Measurements from ENCODE around the gene ITPK1. TPM values are rescaled to one million over a fixed set of nuclear protein-coding genes. Genes with fewer than 3 reads are reported as not detected.

ITPK1 gene
- total and polyA plus RNA-seq, 10 of the 15 experiments (the other 5 are each of a cell fraction or from before 2014, with no cell fraction given) = 1.3 to 73.2 (median 27.0) TPM

DNA sequence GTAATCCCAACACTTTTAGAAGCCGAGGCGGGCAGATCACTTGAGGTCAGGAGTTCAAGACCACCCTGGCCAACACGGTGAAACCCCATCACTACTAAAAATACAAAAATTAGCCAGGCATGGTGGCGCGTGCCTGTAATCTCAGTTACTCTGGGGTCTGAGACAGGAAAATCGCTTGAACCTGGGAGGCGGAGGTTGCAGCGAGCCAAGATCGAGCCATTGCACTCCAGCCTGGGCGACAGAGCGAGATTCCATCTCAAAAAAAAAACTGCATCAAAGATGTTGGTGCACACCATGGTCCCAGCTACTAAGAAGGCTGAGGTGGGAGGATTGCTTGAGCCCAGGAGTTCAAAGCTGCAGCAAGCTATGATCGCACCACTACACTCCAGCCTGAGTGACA lies 53.7 kb downstream of the ITPK1 start (continued):
- TF ChIP-seq, protein P1, sequence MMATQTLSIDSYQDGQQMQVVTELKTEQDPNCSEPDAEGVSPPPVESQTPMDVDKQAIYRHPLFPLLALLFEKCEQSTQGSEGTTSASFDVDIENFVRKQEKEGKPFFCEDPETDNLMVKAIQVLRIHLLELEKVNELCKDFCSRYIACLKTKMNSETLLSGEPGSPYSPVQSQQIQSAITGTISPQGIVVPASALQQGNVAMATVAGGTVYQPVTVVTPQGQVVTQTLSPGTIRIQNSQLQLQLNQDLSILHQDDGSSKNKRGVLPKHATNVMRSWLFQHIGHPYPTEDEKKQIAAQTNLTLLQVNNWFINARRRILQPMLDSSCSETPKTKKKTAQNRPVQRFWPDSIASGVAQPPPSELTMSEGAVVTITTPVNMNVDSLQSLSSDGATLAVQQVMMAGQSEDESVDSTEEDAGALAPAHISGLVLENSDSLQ (IDR thresholded peaks at IDR 0.05) = peak; percentile 51; the same call in 1 of the 2 replicates
- TF ChIP-seq, protein P2, sequence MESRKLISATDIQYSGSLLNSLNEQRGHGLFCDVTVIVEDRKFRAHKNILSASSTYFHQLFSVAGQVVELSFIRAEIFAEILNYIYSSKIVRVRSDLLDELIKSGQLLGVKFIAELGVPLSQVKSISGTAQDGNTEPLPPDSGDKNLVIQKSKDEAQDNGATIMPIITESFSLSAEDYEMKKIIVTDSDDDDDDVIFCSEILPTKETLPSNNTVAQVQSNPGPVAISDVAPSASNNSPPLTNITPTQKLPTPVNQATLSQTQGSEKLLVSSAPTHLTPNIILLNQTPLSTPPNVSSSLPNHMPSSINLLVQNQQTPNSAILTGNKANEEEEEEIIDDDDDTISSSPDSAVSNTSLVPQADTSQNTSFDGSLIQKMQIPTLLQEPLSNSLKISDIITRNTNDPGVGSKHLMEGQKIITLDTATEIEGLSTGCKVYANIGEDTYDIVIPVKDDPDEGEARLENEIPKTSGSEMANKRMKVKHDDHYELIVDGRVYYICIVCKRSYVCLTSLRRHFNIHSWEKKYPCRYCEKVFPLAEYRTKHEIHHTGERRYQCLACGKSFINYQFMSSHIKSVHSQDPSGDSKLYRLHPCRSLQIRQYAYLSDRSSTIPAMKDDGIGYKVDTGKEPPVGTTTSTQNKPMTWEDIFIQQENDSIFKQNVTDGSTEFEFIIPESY (IDR thresholded peaks at IDR 0.05) = 0 out of 2 replicates have a peak, but pooled peaks have one; percentile 12
- TF ChIP-seq NR2F1 (conservative IDR thresholded peaks at IDR 0.05) = peak; percentile 80

DNA sequence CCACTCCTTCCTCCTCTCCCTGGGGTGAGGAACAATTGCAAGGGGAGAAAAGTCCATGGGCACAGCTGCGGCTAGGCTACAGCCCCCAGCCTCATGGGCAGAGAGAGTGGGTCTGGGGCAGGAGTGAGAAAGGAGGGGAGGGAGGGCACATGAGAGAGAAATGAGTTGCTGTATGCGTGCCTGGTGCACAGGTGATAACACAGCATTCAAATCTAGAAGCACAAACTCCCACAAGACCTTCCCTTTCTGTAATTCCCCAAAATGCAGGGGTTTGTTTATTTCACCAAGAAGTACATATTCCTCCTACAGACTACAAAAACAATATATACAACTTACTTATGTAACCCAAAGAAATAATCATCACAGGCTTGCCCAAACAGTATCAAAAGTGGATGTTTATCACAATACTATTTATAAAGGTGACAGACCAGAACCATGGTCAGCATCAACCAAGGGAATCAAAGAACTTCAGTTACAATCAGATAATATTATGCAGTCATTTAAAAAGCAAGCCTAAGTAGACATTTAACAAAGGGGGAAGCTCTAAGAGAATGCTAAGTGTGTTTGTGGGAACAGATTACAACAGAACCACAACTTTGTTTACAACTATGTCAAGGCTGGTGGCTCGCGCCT lies 54.2 kb downstream of the ITPK1 start:
- peaks cover 60% of the 10 kb centered on the region for H3K4me1 ChIP-seq (ENCODE audit: control insufficient read depth, insufficient read depth, low read length)
- peak; percentile 50 for ATAC-seq
- peak; percentile 84 to 86 for TF ChIP-seq BHLHE40 (IDR thresholded peaks at IDR 0.05; ENCODE audit: borderline replicate concordance in 1 of 2, low read depth in 2 of 2, low read length in 1 of 2)
- TF ChIP-seq GATAD2B (conservative IDR thresholded peaks at IDR 0.05; ENCODE audit: low read depth) = peak; percentile 62; the same call in 1 of the 2 replicates
- no peak for TF ChIP-seq SMC3 (IDR thresholded peaks at IDR 0.05; ENCODE audit: borderline replicate concordance, low read length)
- no peak for TF ChIP-seq POLR2AphosphoS2 (IDR thresholded peaks at IDR 0.05; ENCODE audit: low read depth, low read length)
- TF ChIP-seq TCF3 (IDR thresholded peaks at IDR 0.05; ENCODE audit: borderline replicate concordance, insufficient read depth, low read depth, low read length) = 0 out of 2 replicates have a peak, but pooled peaks have one; percentile 57
- TF ChIP-seq NBN (IDR thresholded peaks at IDR 0.05) = no peak
- 0 out of 2 replicates have a peak, but pooled peaks have one; percentile 13 for TF ChIP-seq FOXM1 (IDR thresholded peaks at IDR 0.05; ENCODE audit: low read depth, low read length)
- peak; percentile 60; the same call in 1 of the 2 replicates for TF ChIP-seq CREM (IDR thresholded peaks at IDR 0.05; ENCODE audit: low read depth)
- TF ChIP-seq NFIC (IDR thresholded peaks at IDR 0.05; ENCODE audit: low read depth, low read length) = peak; percentile 47; the same call in 1 of the 2 replicates
- TF ChIP-seq MTA2 (IDR thresholded peaks at IDR 0.05; ENCODE audit: low read depth) = peak; percentile 67
- no peak for TF ChIP-seq FOXK2 (IDR thresholded peaks at IDR 0.05)
- TF ChIP-seq BACH1 (IDR thresholded peaks at IDR 0.05; ENCODE audit: borderline replicate concordance) = peak; percentile 25; the same call in 1 of the 2 replicates
- TF ChIP-seq SMARCA5 (IDR thresholded peaks at IDR 0.05) = peak; percentile 26; the same call in 1 of the 2 replicates
- peak; percentile 85 for TF ChIP-seq TCF12 (IDR thresholded peaks at IDR 0.05; ENCODE audit: low read depth, low read length)
- TF ChIP-seq RUNX3 (IDR thresholded peaks at IDR 0.05; ENCODE audit: low read length) = peak; percentile 20; the same call in 1 of the 2 replicates
- TF ChIP-seq CBX3 (IDR thresholded peaks at IDR 0.05; ENCODE audit: borderline replicate concordance, low read depth) = no peak

More for the DNA sequence above, 54.2 kb downstream of the ITPK1 start:
- CTCF ChIA-PET = interaction anchor here (1.1 to 4.5 kb wide), 5 partner anchors 12 to 51 kb away, joined by 3 to 41 read pairs (median 6); no protein-coding TSS in a partner anchor
- no peak for DNase-seq (ENCODE audit: low read depth, low spot score)
- Histone ChIP-seq H3K36me3 (ENCODE audit: control insufficient read depth in 2 of 2, insufficient read depth in 2 of 2, low read length in 1 of 2) (no peaks in the 10 kb centered on the region; a peak in 2 of 4 replicates), H3K4me2 (ENCODE audit: control insufficient read depth, insufficient read depth) (no peak overlapping the region; the same call in 1 of the 2 replicates), H3K9me3 (replicated peaks; ENCODE audit: control insufficient read depth, insufficient read depth, low read length) (no peaks in the 10 kb centered on the region), H3K4me3 (0 out of 2 replicates have a peak overlapping the region, but pooled peaks have one; percentile 13), H3K79me2 (ENCODE audit: control insufficient read depth, insufficient read depth, low read length) (peaks cover 22% of the 10 kb centered on the region), H2AFZ (ENCODE audit: control insufficient read depth, low read depth, low read length) (no peak overlapping the region), H3K27ac (ENCODE audit: control insufficient read depth, insufficient read depth) (peak overlapping the region; percentile 78), H4K20me1 (ENCODE audit: control insufficient read depth, insufficient read depth) (no peaks in the 10 kb centered on the region), H3K9ac (ENCODE audit: control insufficient read depth, insufficient read depth, low read length) (no peak overlapping the region), H3K27me3 (replicated peaks in 1 of 2; ENCODE audit: control insufficient read depth in 2 of 2, insufficient read depth in 2 of 2, low read length in 1 of 2) (no peaks in the 10 kb centered on the region)
- POLR2A ChIA-PET = interaction anchor here (1.0 to 3.1 kb wide), 4 partner anchors 11 to 54 kb away, joined by 3 to 25 read pairs (median 5); no protein-coding TSS in a partner anchor
- FAIRE-seq = peak; percentile 65
- RAD21 ChIA-PET (ENCODE audit: unreplicated experiment) = interaction anchor here (0.8 to 2.3 kb wide), 7 partner anchors 11 to 123 kb away, joined by 4 to 41 read pairs (median 5); partner anchors contain the start of gene MOAP1
- WGBS (ENCODE audit: insufficient coverage, insufficient replicate concordance, low lambda C conversion rate, missing lambda C conversion rate) = 33% methylated on average over 4 of the region's 4 CpGs
- intact Hi-C loops (cut with micrococcal nuclease; ENCODE audit: unreplicated experiment) (no loop called here), in situ Hi-C loops (cut with MboI) (no loop called here)
- BruUV-seq (replicated peaks) = TSS peak; percentile 45
- SMC1A ChIA-PET (ENCODE audit: uncharacterized antibody, unreplicated experiment) = interaction anchor here (0.5 to 4.3 kb wide), 8 partner anchors 11 to 287 kb away, joined by 3 to 30 read pairs (median 4); no protein-coding TSS in a partner anchor

Data from GM12878 (cell line).